ENCODE results near the gene IL1RAPL1. TPM values are rescaled to one million over a fixed set of nuclear protein-coding genes. Genes with fewer than 3 reads are reported as not detected.
"Not testable (repeated sequence)": the region's sequence is repeated elsewhere in the genome, so short reads cannot be mapped to it uniquely, and the experiment has no call there.

The IL1RAPL1 gene
- total RNA-seq, 1 donor, result 1.3 TPM

- no peak for TF ChIP-seq CTCF (IDR thresholded peaks at IDR 0.05; ENCODE audit: insufficient read depth, low read depth, low read length)
- no peak overlapping the region for H3K4me3 ChIP-seq (ENCODE audit: low read depth, low read length)
- no peak for DNase-seq (ENCODE audit: low read depth)
Measured at GRCh38 chrX:28719620-28720019, 132.4 kb downstream of the IL1RAPL1 start.

GRCh38 chrX:28752330-28752729 lies 165.1 kb downstream of the IL1RAPL1 start:
- DNase-seq (ENCODE audit: low read depth), result no peak
- no peak for TF ChIP-seq CTCF (IDR thresholded peaks at IDR 0.05; ENCODE audit: insufficient read depth, low read depth, low read length)
- H3K4me3 ChIP-seq (ENCODE audit: low read depth, low read length), result no peak overlapping the region

- DNase-seq (ENCODE audit: low read depth), result no peak
- no peak for TF ChIP-seq CTCF (IDR thresholded peaks at IDR 0.05; ENCODE audit: insufficient read depth, low read depth, low read length)
- no peak overlapping the region for H3K4me3 ChIP-seq (ENCODE audit: low read depth, low read length)
Measured at GRCh38 chrX:28756175-28756574, 168.9 kb downstream of the IL1RAPL1 start.

- TF ChIP-seq CTCF (IDR thresholded peaks at IDR 0.05; ENCODE audit: insufficient read depth, low read depth, low read length), result no peak
- no peak overlapping the region for H3K4me3 ChIP-seq (ENCODE audit: low read depth, low read length)
- no peak for DNase-seq (ENCODE audit: low read depth)
Measured at GRCh38 chrX:28756647-28757046, 169.4 kb downstream of the IL1RAPL1 start.

DNA sequence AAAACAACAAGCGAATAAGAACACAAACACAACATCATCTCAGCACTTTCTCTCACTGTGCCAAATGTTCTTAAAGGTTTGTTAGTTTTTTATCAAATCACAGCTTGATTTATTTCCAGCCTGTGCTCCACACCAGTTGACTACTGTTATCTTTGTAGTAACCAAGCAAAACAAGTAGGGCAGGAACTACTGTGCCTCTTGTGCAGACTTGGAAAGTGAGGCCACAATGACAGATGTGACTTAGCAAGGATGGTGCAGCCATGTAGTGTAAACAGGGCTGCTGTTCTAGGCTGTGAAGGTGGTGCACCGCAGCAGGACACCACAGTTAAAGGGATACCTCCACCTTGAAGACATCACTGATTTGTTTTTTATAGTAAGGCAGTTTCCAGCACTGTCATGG lies 170.0 kb downstream of the IL1RAPL1 start:
- TF ChIP-seq CTCF (IDR thresholded peaks at IDR 0.05; ENCODE audit: insufficient read depth, low read depth, low read length), result no peak
- H3K4me3 ChIP-seq (ENCODE audit: low read depth, low read length), result no peak overlapping the region

GRCh38 chrX:28766561-28766960 lies 179.3 kb downstream of the IL1RAPL1 start:
- DNase-seq (ENCODE audit: low read depth); H3K4me3 ChIP-seq (ENCODE audit: low read depth, low read length): not testable (repeated sequence)

More for the DNA sequence above, 170.0 kb downstream of the IL1RAPL1 start:
- DNase-seq (ENCODE audit: low read depth), result no peak

GRCh38 chrX:28773807-28774206 lies 186.6 kb downstream of the IL1RAPL1 start:
- DNase-seq (ENCODE audit: low read depth), result no peak
- TF ChIP-seq CTCF (IDR thresholded peaks at IDR 0.05; ENCODE audit: insufficient read depth, low read depth, low read length), result no peak

More at GRCh38 chrX:28773807-28774206, 186.6 kb downstream of the IL1RAPL1 start:
- H3K4me3 ChIP-seq (ENCODE audit: low read depth, low read length), result no peak overlapping the region

Measured in fibroblast of villous mesenchyme (primary cell).